ENCODE measurements around the gene B3GAT1.

Gene B3GAT1

DNA sequence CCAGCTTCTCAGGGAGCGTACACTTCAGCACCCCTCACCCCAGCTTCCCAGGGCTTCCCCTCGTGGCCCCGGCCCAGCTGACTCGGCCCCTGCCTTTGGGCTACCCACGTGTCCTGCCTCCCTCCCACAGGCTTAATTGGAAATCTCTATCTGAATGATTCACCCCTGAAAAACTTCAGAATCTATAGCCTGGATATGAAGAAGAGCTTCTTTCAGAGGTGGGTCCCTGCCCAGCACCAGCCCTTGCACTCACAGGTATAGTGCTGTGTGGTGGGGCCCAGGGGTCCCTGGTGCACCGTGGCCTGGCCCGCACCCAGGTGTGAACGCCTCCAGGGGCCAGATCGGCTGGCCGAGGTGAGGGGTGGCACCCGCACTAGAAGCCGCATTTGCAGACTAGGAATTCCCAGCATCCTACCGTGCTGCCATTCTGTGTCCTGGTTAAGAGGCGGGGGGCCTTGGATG, 38.4 kb downstream of the B3GAT1 start:
- CTCF ChIA-PET: no interaction called here
- no peak for DNase-seq (ENCODE audit: low read depth, low spot score)
- TF ChIP-seq, protein P1, sequence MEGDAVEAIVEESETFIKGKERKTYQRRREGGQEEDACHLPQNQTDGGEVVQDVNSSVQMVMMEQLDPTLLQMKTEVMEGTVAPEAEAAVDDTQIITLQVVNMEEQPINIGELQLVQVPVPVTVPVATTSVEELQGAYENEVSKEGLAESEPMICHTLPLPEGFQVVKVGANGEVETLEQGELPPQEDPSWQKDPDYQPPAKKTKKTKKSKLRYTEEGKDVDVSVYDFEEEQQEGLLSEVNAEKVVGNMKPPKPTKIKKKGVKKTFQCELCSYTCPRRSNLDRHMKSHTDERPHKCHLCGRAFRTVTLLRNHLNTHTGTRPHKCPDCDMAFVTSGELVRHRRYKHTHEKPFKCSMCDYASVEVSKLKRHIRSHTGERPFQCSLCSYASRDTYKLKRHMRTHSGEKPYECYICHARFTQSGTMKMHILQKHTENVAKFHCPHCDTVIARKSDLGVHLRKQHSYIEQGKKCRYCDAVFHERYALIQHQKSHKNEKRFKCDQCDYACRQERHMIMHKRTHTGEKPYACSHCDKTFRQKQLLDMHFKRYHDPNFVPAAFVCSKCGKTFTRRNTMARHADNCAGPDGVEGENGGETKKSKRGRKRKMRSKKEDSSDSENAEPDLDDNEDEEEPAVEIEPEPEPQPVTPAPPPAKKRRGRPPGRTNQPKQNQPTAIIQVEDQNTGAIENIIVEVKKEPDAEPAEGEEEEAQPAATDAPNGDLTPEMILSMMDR (IDR thresholded peaks at IDR 0.05; ENCODE audit: insufficient read depth, low read length, missing control alignments): no peak
- H3K4me3 ChIP-seq (ENCODE audit: low read depth, low read length): no peak overlapping the region
- POLR2A ChIA-PET: no interaction called here

DNA sequence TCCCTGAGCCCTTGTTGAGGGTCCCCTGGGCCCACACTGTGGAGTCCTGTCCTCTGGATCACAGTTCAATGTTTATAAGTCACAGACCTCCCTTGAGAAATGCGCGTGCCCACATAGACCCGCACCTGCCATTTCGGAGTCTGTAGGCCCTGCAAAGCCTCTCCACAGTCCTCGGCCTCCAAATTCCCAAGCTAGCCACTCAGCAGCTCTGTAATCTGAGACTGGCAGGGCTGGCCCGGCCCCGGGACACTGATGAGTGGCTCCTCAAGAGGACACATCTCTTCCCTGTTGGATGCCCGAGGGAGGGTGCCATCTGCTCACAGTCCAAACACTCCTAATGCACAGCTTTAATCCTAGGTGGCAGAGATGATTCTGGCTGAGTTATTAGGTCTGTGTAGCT, 39.1 kb downstream of the B3GAT1 start:
- H3K4me3 ChIP-seq (ENCODE audit: low read depth, low read length): no peak overlapping the region
- CTCF ChIA-PET: no interaction called here
- TF ChIP-seq, protein P1 (IDR thresholded peaks at IDR 0.05; ENCODE audit: insufficient read depth, low read length, missing control alignments): no peak
- POLR2A ChIA-PET: no interaction called here
- no peak for DNase-seq (ENCODE audit: low read depth, low spot score)

DNA sequence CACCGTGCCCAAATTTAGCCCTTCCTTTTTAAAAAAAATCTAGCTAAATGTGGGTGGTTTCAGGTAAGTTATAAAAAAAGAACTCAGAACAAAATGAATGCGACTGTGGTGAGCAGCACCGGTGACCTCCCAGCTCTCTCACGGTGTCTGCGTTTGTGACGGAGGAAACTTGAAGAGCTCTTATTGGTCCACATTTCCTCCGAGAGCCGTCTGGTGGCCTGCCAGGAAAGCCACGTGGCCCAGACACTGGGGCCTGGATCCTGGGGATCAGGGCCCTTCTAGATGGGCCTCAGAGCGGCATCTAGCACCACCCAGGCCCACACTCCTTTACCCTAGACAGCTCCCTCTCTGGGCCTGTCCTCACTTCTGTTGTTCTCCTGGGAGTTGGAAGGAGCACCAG, 39.5 kb downstream of the B3GAT1 start:
- POLR2A ChIA-PET: no interaction called here
- CTCF ChIA-PET: no interaction called here
- no peak for DNase-seq (ENCODE audit: low read depth, low spot score)
- H3K4me3 ChIP-seq (ENCODE audit: low read depth, low read length): no peak overlapping the region
- TF ChIP-seq, protein P1 (IDR thresholded peaks at IDR 0.05; ENCODE audit: insufficient read depth, low read length, missing control alignments): no peak

DNA sequence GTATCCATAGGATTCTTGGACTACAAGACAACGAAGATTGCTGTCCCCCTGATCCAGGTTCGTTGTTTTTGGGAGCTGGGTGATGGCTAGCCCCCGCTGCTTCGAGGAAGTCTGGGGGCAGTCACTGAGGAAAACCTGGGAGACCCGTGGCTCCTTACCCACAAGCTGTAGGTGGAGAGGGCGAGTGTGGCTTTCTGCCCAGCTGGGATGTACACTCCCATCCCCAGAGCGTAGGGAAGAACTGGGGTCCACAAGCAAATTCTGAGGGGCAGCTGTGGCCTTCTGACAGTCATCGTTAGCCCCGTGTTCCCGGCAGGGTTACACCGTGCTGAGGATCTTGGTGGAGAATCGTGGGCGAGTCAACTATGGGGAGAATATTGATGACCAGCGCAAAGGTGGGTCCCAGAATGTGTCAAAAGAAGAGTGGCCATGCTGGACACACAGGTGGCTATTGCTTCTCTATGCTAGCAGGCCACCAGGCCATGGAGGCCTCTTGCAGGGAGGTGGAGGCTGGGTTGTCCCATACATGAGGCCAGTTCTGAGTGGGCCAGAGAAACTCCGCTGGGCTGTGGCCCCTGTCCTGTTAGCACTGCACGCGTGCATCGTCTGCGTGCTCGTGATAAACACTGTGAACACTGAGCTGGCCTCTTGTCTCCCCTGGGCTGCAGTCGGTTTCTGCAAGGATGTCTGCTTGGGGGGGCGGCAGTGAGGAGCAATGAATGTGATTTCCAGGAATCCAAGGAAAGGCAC, 40.4 kb downstream of the B3GAT1 start:
- CTCF ChIA-PET: no interaction called here
- DNase-seq (ENCODE audit: low read depth, low spot score): no peak
- POLR2A ChIA-PET: no interaction called here
- TF ChIP-seq, protein P1 (IDR thresholded peaks at IDR 0.05; ENCODE audit: insufficient read depth, low read length, missing control alignments): no peak
- no peak overlapping the region for H3K4me3 ChIP-seq (ENCODE audit: low read depth, low read length)

GRCh38 chr11:134370526-134371435, 41.3 kb downstream of the B3GAT1 start:
- POLR2A ChIA-PET: no interaction called here

More at GRCh38 chr11:134370526-134371435, 41.3 kb downstream of the B3GAT1 start:
- CTCF ChIA-PET: no interaction called here
- TF ChIP-seq, protein P1 (IDR thresholded peaks at IDR 0.05; ENCODE audit: insufficient read depth, low read length, missing control alignments): no peak
- DNase-seq (ENCODE audit: low read depth, low spot score): no peak
- no peak overlapping the region for H3K4me3 ChIP-seq (ENCODE audit: low read depth, low read length)
